Progenitor cell of endocrine pancreas (in vitro differentiated cells): Measurements from ENCODE around the gene CHD9. TPM values are rescaled to one million over a fixed set of nuclear protein-coding genes. Genes with fewer than 3 reads are reported as not detected.
A peak's percentile ranks its signal among the peaks of the same experiment; 100 is the strongest.
"Not testable (repeated sequence)": the region's sequence is repeated elsewhere in the genome, so short reads cannot be mapped to it uniquely, and the experiment has no call there.

Source experiments
- DNase-seq: peaks from one replicate; pipeline ENCODE4 v3.0.0; 2021; ENCODE audit warnings: low spot score; ENCODE audit not compliant: unreplicated experiment
- H3K27ac Mint-ChIP-seq: 2 replicates; pipeline ENCODE4 v1.8.0; 2021; ENCODE audit warnings: mild to moderate bottlenecking, moderate library complexity, mixed read lengths
- H3K27me3 Mint-ChIP-seq: 2 replicates; pipeline ENCODE4 v1.8.0; 2021; ENCODE audit warnings: mixed read lengths
- H3K36me3 Mint-ChIP-seq: 2 replicates; pipeline ENCODE4 v1.8.0; 2022; ENCODE audit warnings: mixed read lengths; ENCODE audit not compliant: insufficient read depth
- H3K4me1 Mint-ChIP-seq: 2 replicates; pipeline ENCODE4 v1.8.0; 2021; ENCODE audit warnings: low read depth, mixed read lengths
- H3K4me3 Mint-ChIP-seq: 2 replicates; pipeline ENCODE4 v1.8.0; 2021; ENCODE audit warnings: low read depth, mild to moderate bottlenecking, moderate library complexity, mixed read lengths
- H3K9me3 Mint-ChIP-seq: 2 replicates; pipeline ENCODE4 v1.8.0; 2021; ENCODE audit warnings: low read depth, mixed read lengths
- total RNA-seq: library from RNA; stranded (reverse); gene quantifications from 2 replicates; pipeline ENCODE4 v1.2.1, GENCODE V29; 2021
- TF ChIP-seq, protein P1 (sequence below): fragments of 200-600 bp; sonication (generic); IDR thresholded peaks from one replicate; pipeline ENCODE4 v1.5.0; 2021; ENCODE audit warnings: antibody characterized with exemption, mild to moderate bottlenecking; ENCODE audit not compliant: unreplicated experiment

The CHD9 gene
- total RNA-seq, 1 donor from 2014 or later = 67.7 TPM

GRCh38 chr16:53320992-53321391 is 266.2 kb downstream of the CHD9 start:
- Mint-ChIP-seq H3K36me3 (peaks cover 28% of the 10 kb centered on the region), H3K27me3 (no peaks in the 10 kb centered on the region), H3K9me3 (no peaks in the 10 kb centered on the region), H3K27ac (no peak overlapping the region), H3K4me3 (no peak overlapping the region), H3K4me1 (no peaks in the 10 kb centered on the region)
- TF ChIP-seq, protein P1, sequence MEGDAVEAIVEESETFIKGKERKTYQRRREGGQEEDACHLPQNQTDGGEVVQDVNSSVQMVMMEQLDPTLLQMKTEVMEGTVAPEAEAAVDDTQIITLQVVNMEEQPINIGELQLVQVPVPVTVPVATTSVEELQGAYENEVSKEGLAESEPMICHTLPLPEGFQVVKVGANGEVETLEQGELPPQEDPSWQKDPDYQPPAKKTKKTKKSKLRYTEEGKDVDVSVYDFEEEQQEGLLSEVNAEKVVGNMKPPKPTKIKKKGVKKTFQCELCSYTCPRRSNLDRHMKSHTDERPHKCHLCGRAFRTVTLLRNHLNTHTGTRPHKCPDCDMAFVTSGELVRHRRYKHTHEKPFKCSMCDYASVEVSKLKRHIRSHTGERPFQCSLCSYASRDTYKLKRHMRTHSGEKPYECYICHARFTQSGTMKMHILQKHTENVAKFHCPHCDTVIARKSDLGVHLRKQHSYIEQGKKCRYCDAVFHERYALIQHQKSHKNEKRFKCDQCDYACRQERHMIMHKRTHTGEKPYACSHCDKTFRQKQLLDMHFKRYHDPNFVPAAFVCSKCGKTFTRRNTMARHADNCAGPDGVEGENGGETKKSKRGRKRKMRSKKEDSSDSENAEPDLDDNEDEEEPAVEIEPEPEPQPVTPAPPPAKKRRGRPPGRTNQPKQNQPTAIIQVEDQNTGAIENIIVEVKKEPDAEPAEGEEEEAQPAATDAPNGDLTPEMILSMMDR = no peak
- no peak for DNase-seq

DNA sequence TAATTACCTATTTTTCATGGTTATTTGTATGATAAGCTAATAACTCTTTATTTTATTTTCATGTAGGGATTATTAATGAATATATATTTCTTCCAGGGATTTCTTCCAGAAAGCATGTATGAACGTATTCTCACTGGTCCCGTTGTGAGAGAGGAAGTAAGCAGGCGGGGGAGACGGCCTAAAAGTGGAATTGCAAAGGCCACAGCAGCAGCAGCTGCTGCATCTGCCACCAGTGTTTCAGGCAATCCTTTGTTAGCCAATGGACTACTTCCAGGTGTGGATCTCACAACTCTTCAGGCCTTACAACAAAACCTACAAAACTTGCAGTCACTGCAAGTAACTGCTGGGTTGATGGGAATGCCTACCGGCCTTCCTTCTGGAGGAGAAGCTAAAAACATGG is 269.1 kb downstream of the CHD9 start:
- Mint-ChIP-seq H3K27ac (peak overlapping the region; percentile 69), H3K36me3 (peaks cover 18% of the 10 kb centered on the region), H3K27me3 (no peaks in the 10 kb centered on the region), H3K9me3 (no peaks in the 10 kb centered on the region), H3K4me3 (no peak overlapping the region), H3K4me1 (no peaks in the 10 kb centered on the region)
- no peak for DNase-seq
- TF ChIP-seq, protein P1 = no peak

DNA sequence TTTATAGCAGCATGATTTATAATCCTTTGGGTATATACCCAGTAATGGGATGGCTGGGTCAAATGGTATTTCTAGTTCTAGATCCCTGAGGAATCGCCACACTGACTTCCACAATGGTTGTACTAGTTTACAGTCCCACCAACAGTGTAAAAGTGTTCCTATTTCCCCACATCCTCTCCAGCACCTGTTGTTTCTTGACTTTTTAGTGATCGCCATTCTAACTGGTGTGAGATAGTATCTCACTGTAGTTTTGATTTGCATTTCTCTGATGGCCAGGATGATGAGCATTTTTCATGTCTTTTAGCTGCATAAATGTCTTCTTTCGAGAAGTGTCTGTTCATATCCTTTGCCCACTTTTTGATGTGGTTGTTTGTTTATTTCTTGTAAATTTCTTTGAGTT is 276.2 kb downstream of the CHD9 start:
- H3K9me3 Mint-ChIP-seq, H3K4me3 Mint-ChIP-seq, H3K27ac Mint-ChIP-seq: not testable (repeated sequence)

GRCh38 chr16:53334581-53334980 is 279.8 kb downstream of the CHD9 start:
- no peak overlapping the region for H3K27ac Mint-ChIP-seq

More for the DNA sequence above, 276.2 kb downstream of the CHD9 start:
- not testable (repeated sequence) for DNase-seq, H3K4me1 Mint-ChIP-seq, H3K36me3 Mint-ChIP-seq, H3K27me3 Mint-ChIP-seq

GRCh38 chr16:53337294-53337693 is 282.5 kb downstream of the CHD9 start:
- no peaks in the 10 kb centered on the region for H3K27me3 Mint-ChIP-seq
- TF ChIP-seq, protein P1 = no peak
- H3K9me3 Mint-ChIP-seq = no peaks in the 10 kb centered on the region
- no peak overlapping the region for H3K4me3 Mint-ChIP-seq
- no peaks in the 10 kb centered on the region for H3K4me1 Mint-ChIP-seq
- no peak for DNase-seq
- H3K36me3 Mint-ChIP-seq = no peaks in the 10 kb centered on the region
- no peak overlapping the region for H3K27ac Mint-ChIP-seq

More at GRCh38 chr16:53334581-53334980, 279.8 kb downstream of the CHD9 start:
- Mint-ChIP-seq H3K4me1 (no peaks in the 10 kb centered on the region), H3K9me3 (peaks cover 4% of the 10 kb centered on the region), H3K36me3 (no peaks in the 10 kb centered on the region), H3K27me3 (no peaks in the 10 kb centered on the region), H3K4me3 (no peak overlapping the region)
- no peak for DNase-seq
- TF ChIP-seq, protein P1 = no peak

DNA sequence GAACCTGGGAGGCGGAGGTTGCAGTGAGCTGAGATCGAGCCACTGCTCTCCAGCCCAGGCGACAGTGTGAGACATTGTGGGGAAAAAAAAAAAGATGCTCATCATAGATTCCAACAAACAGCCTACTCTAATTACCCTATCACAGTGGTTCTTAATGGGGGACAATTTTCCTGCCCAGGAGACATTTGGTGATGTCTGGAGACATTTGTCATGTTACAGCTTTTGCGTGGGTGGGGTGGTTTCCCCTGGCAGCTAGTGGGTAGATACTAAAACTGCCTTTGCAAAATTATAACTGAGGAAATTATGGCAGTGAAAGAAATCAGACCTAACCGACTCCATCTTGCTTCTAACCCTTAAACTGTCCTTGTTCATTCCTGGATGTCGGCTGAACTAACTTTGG is 287.0 kb downstream of the CHD9 start:
- Mint-ChIP-seq H3K27ac (no peak overlapping the region), H3K27me3 (no peaks in the 10 kb centered on the region), H3K9me3 (peaks cover 3% of the 10 kb centered on the region), H3K36me3 (no peaks in the 10 kb centered on the region), H3K4me3 (no peak overlapping the region), H3K4me1 (no peaks in the 10 kb centered on the region)
- DNase-seq = no peak
- TF ChIP-seq, protein P1 = no peak
